Measurements from ENCODE around the gene MAGEF1.

Gene MAGEF1

GRCh38 chr3:184688251-184688881 is 23.5 kb downstream of the MAGEF1 start:
- DNase-seq: no peak

- DNase-seq: no peak
Observed at GRCh38 chr3:184687363-184688015, 24.4 kb downstream of the MAGEF1 start.

- DNase-seq: no peak
Observed at GRCh38 chr3:184685646-184686045, 26.2 kb downstream of the MAGEF1 start.

- no peak for DNase-seq
Observed at GRCh38 chr3:184685055-184685454, 26.8 kb downstream of the MAGEF1 start.

- DNase-seq: no peak
Observed at GRCh38 chr3:184683900-184684560, 27.8 kb downstream of the MAGEF1 start.

- DNase-seq: no peak
Observed at GRCh38 chr3:184683234-184683633, 28.6 kb downstream of the MAGEF1 start.

- no peak for DNase-seq
Observed at GRCh38 chr3:184682671-184683070, 29.2 kb downstream of the MAGEF1 start.

- DNase-seq: no peak
Observed at GRCh38 chr3:184680385-184681345, 31.2 kb downstream of the MAGEF1 start.

GRCh38 chr3:184679056-184679816 is 32.6 kb downstream of the MAGEF1 start:
- DNase-seq: no peak

- DNase-seq: no peak
Observed at GRCh38 chr3:184678317-184679055, 33.4 kb downstream of the MAGEF1 start.

- DNase-seq: no peak
Observed at GRCh38 chr3:184677344-184678316, 34.2 kb downstream of the MAGEF1 start.

GRCh38 chr3:184676927-184677326 is 34.9 kb downstream of the MAGEF1 start:
- no peak for DNase-seq

GRCh38 chr3:184674626-184675025 is 37.2 kb downstream of the MAGEF1 start:
- no peak for DNase-seq

- DNase-seq: no peak
Observed at GRCh38 chr3:184672977-184673870, 38.6 kb downstream of the MAGEF1 start.

- DNase-seq: no peak
Observed at GRCh38 chr3:184672335-184672734, 39.5 kb downstream of the MAGEF1 start.

GRCh38 chr3:184670091-184670602 is 41.7 kb downstream of the MAGEF1 start:
- no peak for DNase-seq

GRCh38 chr3:184669578-184669977 is 42.3 kb downstream of the MAGEF1 start:
- DNase-seq: no peak

- DNase-seq: no peak
Observed at GRCh38 chr3:184666442-184666841, 45.4 kb downstream of the MAGEF1 start.

- DNase-seq: no peak
Observed at GRCh38 chr3:184665101-184665500, 46.8 kb downstream of the MAGEF1 start.
